GM12864 (cell line): ENCODE data around the gene BRDT.

Experiments
- DNase-seq: peaks from one replicate; pipeline ENCODE4 v3.0.0-alpha.2; 2011; ENCODE audit warnings: low read depth
- H3K4me3 ChIP-seq: 2 replicates; pipeline ENCODE4 v1.5.1; 2011; ENCODE audit warnings: mild to moderate bottlenecking, low read depth, low read length, control low read depth
- CTCF ChIP-seq: IDR thresholded peaks from 2 replicates; pipeline ENCODE4 v1.5.1; 2011; ENCODE audit warnings: low read depth, mild to moderate bottlenecking, moderate library complexity, low read length, control low read depth, inconsistent platforms; ENCODE audit errors: missing control alignments

BRDT gene

DNA sequence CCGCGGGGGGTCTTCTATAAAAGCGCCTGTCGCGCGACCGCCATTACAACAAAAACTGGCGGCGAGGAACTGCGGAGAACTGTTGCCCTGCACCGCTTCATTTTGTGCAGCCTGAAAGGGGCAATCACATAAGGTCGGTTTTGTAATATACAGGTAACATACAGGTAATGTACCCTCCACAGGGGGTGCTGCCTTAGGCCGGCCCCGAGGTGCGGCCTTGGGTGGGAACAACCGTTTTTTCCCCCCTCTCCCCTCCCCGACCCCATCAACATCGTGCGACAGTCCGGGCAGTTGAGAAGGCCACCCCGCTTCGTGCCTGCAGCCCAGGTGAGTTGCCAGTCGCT, at the start of gene BRDT:
TSS of gene BRDT (plus strand) at position 46 of the 344 bp plus-strand sequence. CDS start 13,354 bp downstream, outside the sequence.
- no peak for TF ChIP-seq CTCF
- no peak within 1 kb of the TSS for H3K4me3 ChIP-seq
- no peak for DNase-seq

GRCh38 chr1:91900562-91900961, 48.6 kb upstream of the BRDT start:
- H3K4me3 ChIP-seq = no peak overlapping the region
- TF ChIP-seq CTCF = no peak
- no peak for DNase-seq

- H3K4me3 ChIP-seq = no peak overlapping the region
- TF ChIP-seq CTCF = no peak
- no peak for DNase-seq
Observed at GRCh38 chr1:91901231-91901630, 48.0 kb upstream of the BRDT start.

- no peak for DNase-seq
- no peak overlapping the region for H3K4me3 ChIP-seq
- no peak for TF ChIP-seq CTCF
Observed at GRCh38 chr1:91912266-91912665, 36.9 kb upstream of the BRDT start.

DNA sequence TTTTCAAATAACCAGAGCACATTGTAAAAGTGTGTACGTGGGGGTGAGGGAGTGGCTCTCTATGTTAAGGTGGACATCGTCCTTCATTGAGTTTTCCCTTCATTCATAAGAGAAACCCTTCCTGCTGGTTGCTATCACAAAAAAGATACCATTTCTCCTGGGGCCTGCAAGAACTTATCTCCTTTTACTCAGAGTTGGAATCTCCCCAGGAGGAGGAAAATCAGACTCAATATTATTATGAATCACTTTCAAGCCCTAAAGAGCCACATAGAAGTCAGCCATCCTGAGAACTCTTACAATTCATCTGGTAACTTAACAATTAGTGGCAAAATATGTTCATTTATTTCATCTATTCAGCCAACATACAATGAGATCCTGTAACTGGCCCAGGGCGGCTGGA, 36.2 kb upstream of the BRDT start:
- no peak for TF ChIP-seq CTCF
- no peak overlapping the region for H3K4me3 ChIP-seq
- DNase-seq = no peak

GRCh38 chr1:91916046-91916445, 33.2 kb upstream of the BRDT start:
- DNase-seq = no peak
- TF ChIP-seq CTCF = no peak
- H3K4me3 ChIP-seq = no peak overlapping the region

GRCh38 chr1:91916811-91917460, 32.3 kb upstream of the BRDT start:
- no peak for TF ChIP-seq CTCF
- DNase-seq = no peak
- no peak overlapping the region for H3K4me3 ChIP-seq
